ENCODE measurements around the gene PRUNE1.

Gene PRUNE1

DNA sequence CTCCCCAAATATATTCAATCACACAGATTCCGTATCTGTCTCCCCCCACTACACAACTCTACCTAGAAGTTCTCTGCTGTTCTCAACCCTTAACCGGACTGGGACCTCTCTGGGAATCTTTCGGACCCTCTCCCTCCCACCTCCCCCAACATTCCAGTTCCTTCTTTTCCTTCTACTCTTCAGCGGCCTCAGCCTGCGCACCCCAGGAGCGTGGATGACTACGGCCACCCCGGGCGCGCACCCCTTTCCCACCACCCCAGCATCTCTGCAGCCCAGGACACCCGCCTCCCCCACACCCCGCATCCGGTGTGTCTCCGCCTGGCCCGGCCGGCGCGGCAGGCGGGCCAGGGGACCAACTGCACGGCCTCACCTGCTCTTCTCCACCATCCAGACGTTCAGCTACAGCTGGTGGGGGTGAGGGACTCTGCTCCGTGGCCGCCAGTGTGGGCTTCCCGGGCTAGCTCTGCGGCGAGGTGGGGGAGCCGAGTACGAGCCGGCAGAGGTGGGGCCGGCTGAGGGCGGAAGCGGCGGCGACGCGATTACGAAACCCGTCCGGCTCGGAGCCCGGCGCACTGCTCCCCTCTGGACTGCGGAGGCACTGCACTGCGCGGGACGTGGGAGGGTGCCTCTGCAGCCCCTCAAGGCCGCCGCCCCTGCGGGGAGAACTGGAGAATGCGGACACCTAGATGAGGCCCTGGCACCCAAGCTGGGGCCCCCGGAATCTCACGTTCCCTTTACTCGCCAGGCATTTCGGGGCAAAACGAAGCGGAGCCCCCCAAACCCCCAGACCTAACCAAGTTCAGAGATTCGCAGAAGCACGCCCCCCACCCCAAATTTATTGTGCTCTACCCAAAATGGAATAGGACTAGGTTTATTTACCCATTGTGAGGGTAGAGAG, 51.1 kb downstream of the PRUNE1 start, which contains the start of gene CDC42SE1:
Gene CDC42SE1, minus strand, starts transcription at position 514 of the 898 bp plus-strand sequence. CDS start 3,892 bp downstream, outside the sequence.
- peak; percentile 86; the same call in 1 of the 2 replicates for TF ChIP-seq CTCF (IDR thresholded peaks at IDR 0.05)

GRCh38 chr1:151060007-151060656, 51.9 kb downstream of the PRUNE1 start, which contains the start of gene MLLT11:
Gene MLLT11, plus strand, starts transcription at chr1:151060397. Its CDS starts 6,828 bp downstream, at chr1:151067225.
- no peak for TF ChIP-seq CTCF (IDR thresholded peaks at IDR 0.05)

- no peak for TF ChIP-seq CTCF (IDR thresholded peaks at IDR 0.05)
These were observed 52.6 kb downstream of the PRUNE1 start for GRCh38 chr1:151060657-151061421.

GRCh38 chr1:151061704-151062103, 53.5 kb downstream of the PRUNE1 start:
- TF ChIP-seq CTCF (IDR thresholded peaks at IDR 0.05): no peak

GRCh38 chr1:151062741-151063371, 54.6 kb downstream of the PRUNE1 start:
- no peak for TF ChIP-seq CTCF (IDR thresholded peaks at IDR 0.05)

DNA sequence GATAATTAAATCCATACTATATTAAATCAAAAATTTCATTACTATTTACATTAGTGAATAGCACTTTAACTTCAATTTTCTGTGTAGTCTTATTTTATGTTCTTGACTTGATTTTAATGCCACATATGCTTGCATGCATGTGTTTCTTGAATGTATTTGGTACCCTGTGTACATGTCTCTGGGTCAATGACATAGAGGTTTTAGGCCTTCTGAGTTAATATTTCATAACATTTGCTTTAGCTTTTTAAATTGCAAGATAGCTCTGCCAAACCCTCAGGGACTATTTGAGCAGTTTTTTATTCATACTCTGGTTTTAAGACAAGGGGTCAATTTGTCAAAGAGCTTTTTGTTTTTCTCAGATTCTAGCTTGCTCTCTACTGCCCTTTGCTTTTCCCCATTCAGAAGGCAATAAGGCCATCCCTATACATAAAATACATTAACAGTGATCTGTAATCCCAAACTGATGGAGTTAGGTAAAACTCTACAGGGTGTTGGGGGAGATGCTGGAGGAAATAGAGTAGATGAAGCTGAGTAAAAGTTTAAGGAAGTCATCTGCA, 56.9 kb downstream of the PRUNE1 start:
- no peak for TF ChIP-seq CTCF (IDR thresholded peaks at IDR 0.05)

Measured in LNCAP (cell line).